OCI-LY7 (cell line): ENCODE measurements around the gene SLC1A3.

Experiments used
- CTCF ChIP-seq: fragments of 200-600 bp; sonication (generic); conservative IDR thresholded peaks from 2 replicates; pipeline ENCODE4 v1.5.1; 2014; ENCODE audit warnings: mild to moderate bottlenecking, antibody characterized with exemption, low read length, moderate library complexity, mixed read lengths
- EZH2phosphoT487 ChIP-seq: fragments of 200-600 bp; sonication (generic); IDR thresholded peaks from 2 replicates; pipeline ENCODE4 v1.6.1; 2018; ENCODE audit warnings: low read depth, borderline replicate concordance, mild to moderate bottlenecking, mixed run types, antibody characterized with exemption, low read length, moderate library complexity, mixed read lengths

DNA sequence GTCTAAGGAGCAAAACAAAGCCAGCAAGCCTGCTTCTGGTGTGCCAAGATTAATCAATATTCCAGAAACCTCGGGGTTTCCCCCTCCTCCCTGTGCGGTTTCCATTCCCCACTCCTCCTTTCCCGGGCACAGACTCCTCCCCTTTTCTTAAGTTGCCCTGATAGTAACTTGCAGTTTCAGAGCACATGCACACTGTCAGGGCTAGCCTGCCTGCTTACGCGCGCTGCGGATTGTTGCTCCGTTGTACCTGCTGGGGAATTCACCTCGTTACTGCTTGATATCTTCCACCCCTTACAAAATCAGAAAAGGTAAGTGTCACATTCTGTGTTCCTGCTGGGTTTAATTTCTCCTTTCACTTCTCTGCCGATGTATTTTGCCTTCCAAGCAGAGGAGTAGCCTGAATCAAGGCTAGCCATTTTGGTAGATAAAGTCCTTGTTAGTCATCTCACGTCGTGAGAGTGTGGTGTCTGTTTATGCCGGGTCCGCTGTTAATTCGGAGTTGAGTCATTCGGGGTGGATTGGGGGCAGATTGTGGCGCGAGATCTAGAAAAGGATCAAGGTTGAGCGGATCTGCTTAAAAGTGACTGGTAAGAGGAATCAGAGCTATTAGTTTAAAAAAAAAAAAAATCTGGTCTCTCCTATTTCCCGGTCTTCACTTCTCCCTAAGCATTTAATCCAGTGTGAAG lies at the start of gene SLC1A3:
- TF ChIP-seq CTCF (no peak), EZH2phosphoT487 (no peak)
